Pancreas (tissue), 10 donors: ENCODE data around the gene CYP26B1. TPM values are rescaled to one million over a fixed set of nuclear protein-coding genes. Genes with fewer than 3 reads are reported as not detected.

ENCODE experiments used
- ATAC-seq, 4 donors: fragments of 200-7000 bp; cut with Tn5 transposase; one replicate each; pipeline versions ENCODE4 v1.8.0 to v1.9.1; 2020; ENCODE audit warnings: mild to moderate bottlenecking in 4 of 4, moderate library complexity in 4 of 4
- DNase-seq, 6 donors: peaks; one replicate each; pipeline ENCODE4 v3.0.0-alpha.2; 2020
- FAIRE-seq: peaks from 2 replicates; lab custom pipeline; 2012; peaks lifted over from hg19 to GRCh38; lab: Jason Lieb, UNC
- H3K27ac ChIP-seq, 4 donors: fragments of 200-600 bp; sonication (generic); 1 replicate in 3 of 4; 2 replicates in 1 of 4; pipeline versions ENCODE4 v1.5.0 to v1.8.0; 2020
- H3K27me3 ChIP-seq, 4 donors: fragments of 200-600 bp; one replicate each; pipeline ENCODE4 v1.8.0; 2021
- H3K36me3 ChIP-seq, 3 donors: fragments of 200-600 bp; sonication (generic) in 1 of 3; one replicate each; pipeline versions ENCODE4 v1.5.0 to v1.8.0; 2020 to 2021
- H3K4me1 ChIP-seq, 3 donors: fragments of 200-600 bp; one replicate each; pipeline ENCODE4 v1.8.0; 2021
- H3K4me3 ChIP-seq, 4 donors: fragments of 200-600 bp; sonication (generic) in 2 of 4; one replicate each; pipeline versions ENCODE4 v1.5.0 to v1.8.0; 2020 to 2021
- H3K9me3 ChIP-seq, 4 donors: fragments of 200-600 bp; one replicate each; pipeline ENCODE4 v1.8.0; 2021
- WGBS, 2 donors: extraction: QIAGEN DNeasy Blood & Tissue Kit; methylation state at CpG; one replicate each; pipeline ENCODE4 v1.1.7; 2013; 5-methylcytosine and 5-hydroxymethylcytosine counted together
- intact Hi-C, 3 donors: fragments of 100-400 bp; cut with DNase I; formaldehyde crosslinking; loops; one replicate each; pipeline versions ENCODE4 v1.11.1 to v1.14.2; 2022
- polyA plus RNA-seq, 2 donors: library from polyadenylated mRNA; stranded (reverse); fragments of 200-250 nt; gene quantifications; one replicate each; pipeline ENCODE4 v1.2.3, GENCODE V29; 2013
- total RNA-seq, 6 donors: library from RNA; stranded (reverse); fragmentation: NEBNext Ultra II Directional in 4 of 6; extraction: Animal tissue kit (Norgen Biotek cat#: 25700) in 4 of 6; gene quantifications; one replicate each; pipeline versions ENCODE4 v1.2.1 to v1.2.4, GENCODE V29; 2021 to 2023
- TF ChIP-seq, protein P1 (sequence below), 4 donors: fragments of 200-600 bp; sonication (generic) in 3 of 4; IDR thresholded peaks; one replicate each; pipeline versions ENCODE4 v1.5.0 to v1.8.0; 2021; ENCODE audit warnings: antibody characterized with exemption in 4 of 4
- donor health status: healthy with polysubstance abuse.
- donor health status: DM: no; HTN: no; CAD: no; lungs with moderate emphysema.
- donor health status: DM: no; HTN: no; CAD: no.
- donor health status: control.
- donor health status: control.
- donor health status: Bipolar disorder and iron deficiency.
- donor health status: DM: yes; HTN: yes; CAD: no.
- donor health status: DM: no; HTN: no; CAD: no.
- donor health status: DM: no; HTN: no; CAD: no.
- donor health status: DM: yes; HTN: yes; CAD: no.

CYP26B1 gene
- total and polyA plus RNA-seq, 8 donors: 0.16 to 1.3 (median 0.46) TPM

DNA sequence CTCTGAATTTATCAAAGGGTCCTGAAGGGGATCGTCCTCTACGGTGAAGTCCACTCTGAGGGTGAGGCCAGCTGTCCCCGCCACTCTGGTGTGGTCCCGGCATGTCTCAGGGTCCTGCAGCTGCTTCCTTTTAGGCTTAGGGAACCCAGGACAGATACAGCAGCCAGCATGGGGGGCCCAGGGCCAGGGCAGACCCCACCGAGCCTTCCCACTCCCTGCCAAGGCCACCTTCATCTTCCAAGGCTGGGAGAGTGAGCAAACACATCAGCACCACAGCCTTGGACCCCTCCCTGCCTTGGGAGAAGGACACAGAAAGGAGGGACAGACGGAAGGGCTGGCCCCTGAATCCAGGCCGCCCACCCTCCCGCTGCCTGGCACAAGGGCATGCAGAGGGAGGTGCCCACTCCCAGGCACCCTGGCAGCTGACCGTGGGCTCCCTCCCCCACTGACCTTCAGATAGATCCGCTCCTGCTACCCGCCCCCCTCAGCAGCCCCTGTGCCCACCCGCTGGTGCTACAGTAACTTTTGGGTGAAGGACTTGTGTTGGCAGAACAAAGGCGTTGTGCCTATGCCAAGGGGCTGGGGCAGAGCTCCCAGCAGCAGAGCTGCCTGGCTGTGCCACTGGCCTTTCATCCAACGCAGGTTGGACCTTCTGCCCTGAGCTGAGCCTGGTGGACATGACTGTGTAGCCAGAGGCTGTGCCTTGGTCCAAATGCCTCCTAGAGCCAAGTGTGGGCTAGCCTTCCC lies 7.6 kb downstream of the CYP26B1 start:
- intact Hi-C loops: loop anchor here in 2 of 3 donors (10.0 kb wide), 2 partner anchors 215 to 595 kb away; no protein-coding TSS in a partner anchor
- H3K4me3 ChIP-seq: no peak overlapping the region
- no peaks in the 10 kb centered on the region for H3K9me3 ChIP-seq
- 77 to 79% methylated on average over 14 of the region's 14 CpGs for WGBS, 2 donors
- H3K36me3 ChIP-seq: no peaks in the 10 kb centered on the region
- H3K27ac ChIP-seq: no peak overlapping the region
- TF ChIP-seq, protein P1, sequence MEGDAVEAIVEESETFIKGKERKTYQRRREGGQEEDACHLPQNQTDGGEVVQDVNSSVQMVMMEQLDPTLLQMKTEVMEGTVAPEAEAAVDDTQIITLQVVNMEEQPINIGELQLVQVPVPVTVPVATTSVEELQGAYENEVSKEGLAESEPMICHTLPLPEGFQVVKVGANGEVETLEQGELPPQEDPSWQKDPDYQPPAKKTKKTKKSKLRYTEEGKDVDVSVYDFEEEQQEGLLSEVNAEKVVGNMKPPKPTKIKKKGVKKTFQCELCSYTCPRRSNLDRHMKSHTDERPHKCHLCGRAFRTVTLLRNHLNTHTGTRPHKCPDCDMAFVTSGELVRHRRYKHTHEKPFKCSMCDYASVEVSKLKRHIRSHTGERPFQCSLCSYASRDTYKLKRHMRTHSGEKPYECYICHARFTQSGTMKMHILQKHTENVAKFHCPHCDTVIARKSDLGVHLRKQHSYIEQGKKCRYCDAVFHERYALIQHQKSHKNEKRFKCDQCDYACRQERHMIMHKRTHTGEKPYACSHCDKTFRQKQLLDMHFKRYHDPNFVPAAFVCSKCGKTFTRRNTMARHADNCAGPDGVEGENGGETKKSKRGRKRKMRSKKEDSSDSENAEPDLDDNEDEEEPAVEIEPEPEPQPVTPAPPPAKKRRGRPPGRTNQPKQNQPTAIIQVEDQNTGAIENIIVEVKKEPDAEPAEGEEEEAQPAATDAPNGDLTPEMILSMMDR (IDR thresholded peaks at IDR 0.05): no peak
- H3K4me1 ChIP-seq: peaks cover 0 to 4% (median 2%) of the 10 kb centered on the region in 3 donors
- no peak for ATAC-seq
- peak in 1 of 6 donors; percentile 53 for DNase-seq
- no peak for FAIRE-seq
- H3K27me3 ChIP-seq: peaks cover 0 to 10% (median 0%) of the 10 kb centered on the region in 4 donors

DNA sequence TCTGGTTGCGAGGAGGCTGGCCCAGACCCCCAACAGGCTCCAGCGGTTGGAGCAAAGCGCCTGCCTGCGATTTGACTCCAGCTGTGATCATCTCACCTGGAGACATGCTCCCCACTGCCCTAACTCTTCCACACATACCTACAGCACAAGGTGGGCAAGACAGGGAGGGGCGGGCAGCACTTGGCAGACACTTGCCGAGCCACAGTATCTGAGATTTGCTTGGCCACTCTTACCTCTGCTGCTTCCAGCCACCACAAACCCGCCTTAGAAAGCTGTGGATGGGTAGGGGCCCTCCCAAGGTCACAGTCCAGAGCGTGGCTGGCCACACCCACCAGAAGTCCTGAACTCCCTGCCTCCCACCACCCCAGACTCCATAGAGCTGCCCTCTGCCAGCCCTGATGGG lies 8.2 kb downstream of the CYP26B1 start:
- H3K36me3 ChIP-seq: no peaks in the 10 kb centered on the region
- peaks cover 0 to 6% (median 0%) of the 10 kb centered on the region in 4 donors for H3K27me3 ChIP-seq
- intact Hi-C loops: no loop called here
- TF ChIP-seq, protein P1 (IDR thresholded peaks at IDR 0.05): no peak
- 84 to 88% methylated on average over 8 of the region's 8 CpGs for WGBS, 2 donors
- H3K27ac ChIP-seq: no peak overlapping the region
- no peaks in the 10 kb centered on the region for H3K4me1 ChIP-seq
- DNase-seq: peak in 1 of 6 donors; percentile 38
- no peak overlapping the region for H3K4me3 ChIP-seq
- no peak for ATAC-seq
- no peaks in the 10 kb centered on the region for H3K9me3 ChIP-seq
- FAIRE-seq: no peak

DNA sequence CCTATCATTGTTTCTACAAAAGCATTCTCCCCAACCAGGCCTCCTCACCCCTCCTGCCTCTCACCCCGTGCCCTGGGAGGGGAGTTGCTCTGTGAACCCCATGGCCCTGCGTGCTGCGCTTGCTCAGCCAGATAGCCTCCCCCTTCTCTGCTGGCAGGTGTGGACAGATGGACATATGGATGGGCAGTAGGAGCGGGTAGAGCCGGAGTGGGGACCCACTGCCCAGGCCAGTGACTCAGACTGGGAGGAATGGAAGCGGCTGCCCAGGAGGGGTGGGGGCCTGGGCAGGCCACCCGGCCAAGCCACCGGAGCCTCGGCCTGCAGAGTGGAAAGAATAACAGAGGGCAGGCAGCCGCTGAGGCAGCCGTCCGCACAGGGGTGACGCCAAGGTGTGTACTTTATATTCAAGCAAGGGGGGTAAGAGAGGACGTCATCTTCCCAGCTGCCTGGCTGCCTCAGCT lies 8.7 kb downstream of the CYP26B1 start:
- no peaks in the 10 kb centered on the region for H3K9me3 ChIP-seq
- ATAC-seq: no peak
- no peak for FAIRE-seq
- intact Hi-C loops: no loop called here
- H3K27me3 ChIP-seq: peaks cover 0 to under 1% (median 0%) of the 10 kb centered on the region in 4 donors
- H3K4me1 ChIP-seq: no peaks in the 10 kb centered on the region
- no peaks in the 10 kb centered on the region for H3K36me3 ChIP-seq
- no peak overlapping the region for H3K27ac ChIP-seq
- no peak overlapping the region for H3K4me3 ChIP-seq
- TF ChIP-seq, protein P1 (IDR thresholded peaks at IDR 0.05): no peak
- 78 to 80% methylated on average over 14 of the region's 14 CpGs for WGBS, 2 donors
- DNase-seq: peak in 1 of 6 donors; percentile 39

DNA sequence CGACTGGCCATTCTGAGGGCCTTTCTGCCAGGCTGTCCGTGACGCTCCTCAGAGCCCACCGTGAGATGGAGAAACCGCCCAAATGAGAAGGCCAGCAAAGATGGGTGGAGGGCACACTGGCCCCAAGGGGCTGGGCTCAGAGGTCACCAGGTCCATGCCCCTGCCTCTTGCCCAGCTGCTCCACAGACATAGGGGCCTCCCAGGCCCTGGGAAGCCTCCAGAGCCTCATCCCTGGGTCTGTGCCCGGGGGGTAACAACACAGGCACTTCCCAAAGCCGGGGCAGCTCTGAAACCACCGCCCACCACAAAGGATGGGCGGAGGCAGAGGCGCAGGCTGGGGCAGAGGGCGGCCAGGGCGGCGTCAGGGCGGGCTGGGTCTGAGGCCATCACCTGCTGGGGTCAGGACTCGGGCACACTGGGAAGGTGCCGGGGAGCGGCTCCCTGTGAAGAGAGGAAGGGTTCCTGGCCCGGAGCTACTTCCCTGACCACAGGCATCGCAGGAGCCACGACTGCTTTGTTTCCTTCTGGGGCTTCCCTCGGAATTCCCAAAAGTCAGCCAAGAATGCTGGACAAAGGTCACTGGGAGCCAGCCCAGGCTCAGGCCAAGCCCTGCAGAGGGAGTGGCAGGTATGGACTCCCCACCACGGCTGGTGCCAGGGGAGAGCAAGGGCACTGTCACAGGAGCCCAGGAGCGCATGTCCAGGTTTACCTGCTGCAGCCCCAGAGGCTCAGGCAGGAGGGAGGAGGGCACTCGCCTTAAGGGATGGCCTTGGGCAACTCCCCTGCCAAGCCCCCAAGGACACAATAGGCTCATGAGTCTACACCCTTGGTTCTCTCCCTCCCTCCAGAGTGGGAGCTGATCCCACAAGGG lies 9.4 kb downstream of the CYP26B1 start:
- no peak overlapping the region for H3K27ac ChIP-seq
- no peak for FAIRE-seq

More for the DNA sequence above, 9.4 kb downstream of the CYP26B1 start:
- DNase-seq: peak in 3 of 6 donors; percentile 14 to 72 (median 50)
- peak in 3 of 4 donors; percentile 5 to 38 (median 19) for ATAC-seq
- intact Hi-C loops: no loop called here
- 64 to 65% methylated on average over 23 to 24 of the region's 24 CpGs for WGBS, 2 donors
- no peaks in the 10 kb centered on the region for H3K36me3 ChIP-seq
- H3K9me3 ChIP-seq: no peaks in the 10 kb centered on the region
- H3K27me3 ChIP-seq: no peaks in the 10 kb centered on the region
- TF ChIP-seq, protein P1 (IDR thresholded peaks at IDR 0.05): no peak
- no peak overlapping the region for H3K4me3 ChIP-seq
- H3K4me1 ChIP-seq: no peaks in the 10 kb centered on the region
